Choroid plexus epithelial cell (primary cell): ENCODE measurements around the gene EMID1.
A peak's percentile ranks its signal among the peaks of the same experiment; 100 is the strongest.

Experiments used
- DNase-seq: peaks from one replicate; pipeline ENCODE4 v3.0.0-alpha.2; 2010; ENCODE audit warnings: low read depth
- H3K4me3 ChIP-seq: 2 replicates; pipeline ENCODE4 v1.5.1; 2011; ENCODE audit warnings: low read depth, mild to moderate bottlenecking, control low read depth, low read length, moderate library complexity
- CTCF ChIP-seq: conservative IDR thresholded peaks from 2 replicates; pipeline ENCODE4 v1.5.1; 2011; ENCODE audit warnings: low read depth, mild to moderate bottlenecking, control low read depth, inconsistent platforms, low read length, moderate library complexity

EMID1 gene

GRCh38 chr22:29305836-29306174, 100.1 kb downstream of the EMID1 start:
- no peak for DNase-seq
- no peak for TF ChIP-seq CTCF
- peak overlapping the region; percentile 71 for H3K4me3 ChIP-seq

GRCh38 chr22:29306175-29306834, 100.6 kb downstream of the EMID1 start, which contains the start of gene GAS2L1:
Gene GAS2L1 (plus strand): TSS chr22:29306650. CDS start chr22:29308106, 1,456 bp downstream.
- peak within 1 kb of the TSS; percentile 71 for H3K4me3 ChIP-seq
- DNase-seq: peak; percentile 89
- peak; percentile 65 for TF ChIP-seq CTCF

- TF ChIP-seq CTCF: no peak
- peak; percentile 85 for DNase-seq
- peak overlapping the region; percentile 71 for H3K4me3 ChIP-seq
Measured at GRCh38 chr22:29306835-29307595, 101.3 kb downstream of the EMID1 start.

GRCh38 chr22:29307596-29308147, 102.0 kb downstream of the EMID1 start:
- peak overlapping the region; percentile 71 for H3K4me3 ChIP-seq
- DNase-seq: no peak
- no peak for TF ChIP-seq CTCF

GRCh38 chr22:29308148-29308790, 102.6 kb downstream of the EMID1 start:
- no peak for DNase-seq
- no peak for TF ChIP-seq CTCF
- H3K4me3 ChIP-seq: peak overlapping the region; percentile 71

GRCh38 chr22:29308791-29309262, 103.1 kb downstream of the EMID1 start:
- DNase-seq: peak; percentile 86
- H3K4me3 ChIP-seq: peak overlapping the region; percentile 38
- TF ChIP-seq CTCF: no peak
